Measurements from ENCODE around the gene SOX6. TPM values are rescaled to one million over a fixed set of nuclear protein-coding genes. Genes with fewer than 3 reads are reported as not detected.
"Not testable (repeated sequence)": the region's sequence is repeated elsewhere in the genome, so short reads cannot be mapped to it uniquely, and the experiment has no call there.

Gene SOX6
- total RNA-seq, 1 donor from 2014 or later: not detected

DNA sequence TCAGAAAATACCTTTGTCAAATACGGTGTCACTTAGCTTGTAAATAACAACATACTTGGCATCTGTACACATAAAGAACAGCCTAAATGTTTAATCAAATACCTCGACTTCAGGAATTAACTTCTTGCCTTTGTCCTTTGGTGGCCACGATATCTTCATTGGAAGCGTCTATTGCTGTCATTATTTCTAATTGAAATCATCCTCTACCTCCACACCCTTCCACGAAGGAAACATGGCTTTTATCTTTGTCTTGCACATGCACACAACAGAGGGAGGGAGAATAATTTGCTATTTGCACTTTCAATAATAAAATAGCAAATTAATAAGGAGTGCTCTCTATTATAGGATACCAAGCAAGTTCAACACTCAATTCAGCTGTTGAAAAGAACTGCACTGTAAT, 25.8 kb upstream of the SOX6 start:
- Mint-ChIP-seq H3K4me1 (ENCODE audit: low read depth) (no peaks in the 10 kb centered on the region), H3K36me3 (ENCODE audit: low read depth) (no peaks in the 10 kb centered on the region), H3K27ac (no peak overlapping the region), H3K9me3 (no peaks in the 10 kb centered on the region), H3K4me3 (no peak overlapping the region), H3K27me3 (ENCODE audit: insufficient read depth) (no peaks in the 10 kb centered on the region)
- no peak for DNase-seq (ENCODE audit: low spot score)
- intact Hi-C loops (cut with micrococcal nuclease): no loop called here

- intact Hi-C loops (cut with micrococcal nuclease): no loop called here
- Mint-ChIP-seq H3K4me3 (no peak overlapping the region), H3K27me3 (ENCODE audit: insufficient read depth) (no peaks in the 10 kb centered on the region), H3K27ac (no peak overlapping the region), H3K36me3 (ENCODE audit: low read depth) (no peaks in the 10 kb centered on the region), H3K4me1 (ENCODE audit: low read depth) (no peaks in the 10 kb centered on the region), H3K9me3 (no peaks in the 10 kb centered on the region)
- DNase-seq (ENCODE audit: low spot score): no peak
Observed at GRCh38 chr11:16380941-16381568, 24.7 kb upstream of the SOX6 start.

DNA sequence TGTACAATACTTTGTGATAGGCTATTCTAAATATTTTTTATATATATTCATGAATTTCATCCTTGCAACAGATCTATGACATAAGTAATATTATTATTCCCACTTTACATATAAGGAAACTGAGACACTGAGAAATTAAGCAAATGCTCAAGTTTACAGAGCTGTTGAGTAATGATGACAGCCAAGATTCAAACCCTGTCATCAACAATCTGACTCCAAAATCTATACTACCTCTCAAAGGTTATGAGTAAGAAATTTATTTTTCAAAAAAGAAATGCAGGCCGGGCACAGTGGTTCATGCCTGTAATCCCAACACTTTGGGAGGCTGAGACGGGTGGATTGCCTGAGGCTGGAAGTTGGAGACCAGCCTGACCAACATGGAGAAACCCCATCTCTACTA, 22.6 kb upstream of the SOX6 start:
- DNase-seq (ENCODE audit: low spot score): no peak
- H3K4me3 Mint-ChIP-seq: no peak overlapping the region
- H3K4me1 Mint-ChIP-seq (ENCODE audit: low read depth): no peaks in the 10 kb centered on the region
- no peak overlapping the region for H3K27ac Mint-ChIP-seq
- intact Hi-C loops (cut with micrococcal nuclease): no loop called here
- peaks cover 7% of the 10 kb centered on the region for H3K9me3 Mint-ChIP-seq
- no peaks in the 10 kb centered on the region for H3K36me3 Mint-ChIP-seq (ENCODE audit: low read depth)
- H3K27me3 Mint-ChIP-seq (ENCODE audit: insufficient read depth): no peaks in the 10 kb centered on the region

- H3K9me3 Mint-ChIP-seq: peaks cover 7% of the 10 kb centered on the region
- intact Hi-C loops (cut with micrococcal nuclease): no loop called here
Observed at GRCh38 chr11:16377746-16378145, 21.4 kb upstream of the SOX6 start.

DNA sequence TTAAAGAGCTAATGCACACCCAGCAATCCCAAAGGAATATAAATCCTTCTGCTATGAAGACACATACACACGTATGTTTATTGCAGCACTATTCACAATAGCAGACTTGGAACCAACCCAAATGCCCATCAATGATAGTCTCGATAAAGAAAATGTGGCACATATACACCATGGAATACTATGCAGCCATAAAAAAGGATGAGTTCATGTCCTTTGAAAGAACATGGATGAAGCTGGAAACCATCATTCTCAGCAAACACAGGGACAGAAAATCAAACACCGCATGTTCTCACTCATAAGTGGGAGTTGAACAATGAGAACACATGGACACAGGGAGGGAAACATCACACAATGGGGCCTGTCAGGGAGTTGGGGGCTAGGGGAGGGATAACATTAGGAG, 19.3 kb upstream of the SOX6 start:
- H3K36me3 Mint-ChIP-seq (ENCODE audit: low read depth); H3K27ac Mint-ChIP-seq; H3K27me3 Mint-ChIP-seq (ENCODE audit: insufficient read depth); H3K4me3 Mint-ChIP-seq; DNase-seq (ENCODE audit: low spot score); H3K4me1 Mint-ChIP-seq (ENCODE audit: low read depth); H3K9me3 Mint-ChIP-seq; intact Hi-C loops (cut with micrococcal nuclease): not testable (repeated sequence)

More at GRCh38 chr11:16377746-16378145, 21.4 kb upstream of the SOX6 start:
- Mint-ChIP-seq H3K27ac (no peak overlapping the region), H3K4me3 (no peak overlapping the region), H3K36me3 (ENCODE audit: low read depth) (no peaks in the 10 kb centered on the region), H3K27me3 (ENCODE audit: insufficient read depth) (no peaks in the 10 kb centered on the region), H3K4me1 (ENCODE audit: low read depth) (no peaks in the 10 kb centered on the region)
- DNase-seq (ENCODE audit: low spot score): no peak

DNA sequence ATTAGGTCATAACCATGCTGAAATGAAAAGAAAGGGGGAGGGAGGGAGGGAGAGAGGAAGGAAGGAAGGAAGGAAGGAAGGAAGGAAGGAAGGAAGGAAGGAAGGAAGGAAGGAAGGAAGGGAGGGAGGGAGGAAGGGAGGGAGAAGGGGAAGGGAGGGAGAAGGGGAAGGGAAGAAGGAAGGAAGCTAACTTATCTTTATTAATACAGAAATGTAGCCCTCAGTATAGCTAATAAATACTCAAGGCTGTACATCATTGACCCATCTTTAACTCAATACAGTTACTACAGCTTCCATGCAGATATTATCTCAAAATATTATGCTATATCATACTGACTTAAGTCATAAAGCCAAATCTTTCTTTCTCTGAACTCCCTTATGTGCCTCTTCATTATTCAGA, 17.4 kb upstream of the SOX6 start:
- no peak for DNase-seq (ENCODE audit: low spot score)
- intact Hi-C loops (cut with micrococcal nuclease): no loop called here
- peaks cover 7% of the 10 kb centered on the region for H3K9me3 Mint-ChIP-seq
- H3K27ac Mint-ChIP-seq: no peak overlapping the region
- H3K27me3 Mint-ChIP-seq (ENCODE audit: insufficient read depth): no peaks in the 10 kb centered on the region
- H3K4me3 Mint-ChIP-seq: no peak overlapping the region
- no peaks in the 10 kb centered on the region for H3K36me3 Mint-ChIP-seq (ENCODE audit: low read depth)
- H3K4me1 Mint-ChIP-seq (ENCODE audit: low read depth): no peaks in the 10 kb centered on the region

DNA sequence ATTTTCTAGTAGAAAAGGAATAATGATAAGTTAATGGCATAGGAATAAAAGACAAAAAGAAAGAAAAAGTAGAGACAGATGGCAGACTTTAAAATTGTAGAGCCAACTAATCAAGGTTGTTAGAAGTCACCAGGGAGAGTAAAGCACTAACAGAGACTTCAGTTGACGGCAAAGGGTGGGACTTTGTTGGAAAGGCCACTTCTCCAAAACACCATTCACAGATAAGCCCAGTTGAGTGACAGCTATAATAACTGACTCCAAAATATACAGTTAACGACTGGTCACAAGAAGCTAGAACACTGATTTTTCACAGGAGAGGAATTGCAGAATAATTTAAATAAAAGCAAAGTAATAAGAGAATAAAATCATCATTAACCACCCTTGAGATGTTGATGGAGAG, 16.0 kb upstream of the SOX6 start:
- Mint-ChIP-seq H3K36me3 (ENCODE audit: low read depth) (no peaks in the 10 kb centered on the region), H3K9me3 (peaks cover 7% of the 10 kb centered on the region), H3K27me3 (ENCODE audit: insufficient read depth) (no peaks in the 10 kb centered on the region), H3K4me1 (ENCODE audit: low read depth) (no peaks in the 10 kb centered on the region), H3K27ac (no peak overlapping the region), H3K4me3 (no peak overlapping the region)
- no peak for DNase-seq (ENCODE audit: low spot score)
- intact Hi-C loops (cut with micrococcal nuclease): no loop called here

DNA sequence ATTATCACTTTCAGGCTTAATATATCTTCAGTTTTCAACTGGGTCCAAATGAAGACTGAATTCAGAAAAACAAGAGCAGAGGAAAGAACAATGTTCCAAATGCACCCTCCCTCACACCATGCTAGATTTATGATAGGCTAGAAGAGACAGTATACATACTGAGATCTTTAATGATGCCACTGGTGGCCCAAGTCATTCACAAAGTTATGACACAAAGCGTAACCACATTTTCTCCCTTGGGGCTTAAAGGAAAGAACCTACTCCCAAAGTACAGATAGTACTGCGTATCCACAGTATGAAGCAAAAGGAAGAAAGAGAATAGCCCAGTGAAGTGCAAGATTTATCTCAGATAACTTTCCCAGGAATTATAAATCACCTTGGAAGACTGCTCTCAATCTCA, 10.9 kb upstream of the SOX6 start:
- Mint-ChIP-seq H3K9me3 (no peaks in the 10 kb centered on the region), H3K36me3 (ENCODE audit: low read depth) (no peaks in the 10 kb centered on the region), H3K27ac (no peak overlapping the region), H3K4me3 (no peak overlapping the region), H3K4me1 (ENCODE audit: low read depth) (no peaks in the 10 kb centered on the region), H3K27me3 (ENCODE audit: insufficient read depth) (no peaks in the 10 kb centered on the region)
- intact Hi-C loops (cut with micrococcal nuclease): no loop called here
- no peak for DNase-seq (ENCODE audit: low spot score)

GRCh38 chr11:16365581-16366228, 9.4 kb upstream of the SOX6 start:
- Mint-ChIP-seq H3K9me3 (no peaks in the 10 kb centered on the region), H3K36me3 (ENCODE audit: low read depth) (no peaks in the 10 kb centered on the region), H3K4me1 (ENCODE audit: low read depth) (no peaks in the 10 kb centered on the region), H3K27ac (no peak overlapping the region), H3K27me3 (ENCODE audit: insufficient read depth) (no peaks in the 10 kb centered on the region), H3K4me3 (no peak overlapping the region)
- DNase-seq (ENCODE audit: low spot score): no peak
- intact Hi-C loops (cut with micrococcal nuclease): no loop called here

GRCh38 chr11:16364254-16364653, 7.9 kb upstream of the SOX6 start:
- no peak overlapping the region for H3K4me3 Mint-ChIP-seq
- no peaks in the 10 kb centered on the region for H3K9me3 Mint-ChIP-seq
- H3K4me1 Mint-ChIP-seq (ENCODE audit: low read depth): no peaks in the 10 kb centered on the region
- no peaks in the 10 kb centered on the region for H3K27me3 Mint-ChIP-seq (ENCODE audit: insufficient read depth)
- intact Hi-C loops (cut with micrococcal nuclease): no loop called here
- DNase-seq (ENCODE audit: low spot score): no peak
- H3K27ac Mint-ChIP-seq: no peak overlapping the region
- H3K36me3 Mint-ChIP-seq (ENCODE audit: low read depth): no peaks in the 10 kb centered on the region

GRCh38 chr11:16363706-16364105, 7.4 kb upstream of the SOX6 start:
- no peaks in the 10 kb centered on the region for H3K27me3 Mint-ChIP-seq (ENCODE audit: insufficient read depth)
- no peaks in the 10 kb centered on the region for H3K9me3 Mint-ChIP-seq
- DNase-seq (ENCODE audit: low spot score): no peak
- H3K4me3 Mint-ChIP-seq: no peak overlapping the region
- no peaks in the 10 kb centered on the region for H3K36me3 Mint-ChIP-seq (ENCODE audit: low read depth)
- intact Hi-C loops (cut with micrococcal nuclease): no loop called here
- H3K27ac Mint-ChIP-seq: no peak overlapping the region
- no peaks in the 10 kb centered on the region for H3K4me1 Mint-ChIP-seq (ENCODE audit: low read depth)

GRCh38 chr11:16361108-16361865, 4.9 kb upstream of the SOX6 start:
- intact Hi-C loops (cut with micrococcal nuclease): no loop called here
- no peak for DNase-seq (ENCODE audit: low spot score)
- Mint-ChIP-seq H3K4me3 (no peak overlapping the region), H3K36me3 (ENCODE audit: low read depth) (no peaks in the 10 kb centered on the region), H3K27me3 (ENCODE audit: insufficient read depth) (no peaks in the 10 kb centered on the region), H3K9me3 (no peaks in the 10 kb centered on the region), H3K4me1 (ENCODE audit: low read depth) (no peaks in the 10 kb centered on the region), H3K27ac (no peak overlapping the region)

GRCh38 chr11:16359369-16359768, 3.0 kb upstream of the SOX6 start:
- no peak for DNase-seq (ENCODE audit: low spot score)
- H3K27ac Mint-ChIP-seq: no peak overlapping the region
- no peak overlapping the region for H3K4me3 Mint-ChIP-seq
- no peaks in the 10 kb centered on the region for H3K4me1 Mint-ChIP-seq (ENCODE audit: low read depth)
- H3K36me3 Mint-ChIP-seq (ENCODE audit: low read depth): no peaks in the 10 kb centered on the region
- intact Hi-C loops (cut with micrococcal nuclease): no loop called here
- H3K9me3 Mint-ChIP-seq: no peaks in the 10 kb centered on the region
- H3K27me3 Mint-ChIP-seq (ENCODE audit: insufficient read depth): no peaks in the 10 kb centered on the region

Data from activated T-helper 1 cell treated with anti-CD3 and anti-CD28 coated beads, Interleukin-12 subunit alpha, Interleukin-12 subunit beta, Interleukin-2, Interleukin-4 antibody, amounts not matched to agents 30 ng/mL and 10 ng/mL and 1 ng/mL, durations not matched to agents 14 hours and 24 hours and 36 hours (primary cell).